Lung (tissue), 12 donors: Measurements from ENCODE around the gene PCK1. TPM values are rescaled to one million over a fixed set of nuclear protein-coding genes. Genes with fewer than 3 reads are reported as not detected.

ENCODE experiments used
- ATAC-seq: fragments of 200-7000 bp; cut with Tn5 transposase; one replicate; pipeline ENCODE4 v1.9.1; 2020; ENCODE audit warnings: moderate number of reproducible peaks; ENCODE audit not compliant: insufficient read depth, low FRiP score
- DNase-seq, 3 donors: peaks; one replicate each; pipeline ENCODE4 v3.0.0-alpha.2; 2013 to 2017
- H3K27ac ChIP-seq, 2 donors: one replicate each; pipeline ENCODE4 v1.5.1; 2013; ENCODE audit warnings: mild to moderate bottlenecking in 2 of 2, moderate library complexity in 2 of 2, control low read depth in 1 of 2, inconsistent platforms in 1 of 2, low read depth in 1 of 2, low read length in 1 of 2
- H3K27me3 ChIP-seq, 3 donors: one replicate each; pipeline ENCODE4 v1.5.1; 2013; ENCODE audit warnings: low read length in 2 of 3; ENCODE audit not compliant: control insufficient read depth in 3 of 3, insufficient read depth in 3 of 3
- H3K36me3 ChIP-seq, 4 donors: one replicate each; pipeline ENCODE4 v1.5.1; 2013; ENCODE audit warnings: low read length in 4 of 4, mild to moderate bottlenecking in 1 of 4, moderate library complexity in 1 of 4; ENCODE audit not compliant: control insufficient read depth in 4 of 4, insufficient read depth in 4 of 4
- H3K4me1 ChIP-seq, 5 donors: one replicate each; pipeline ENCODE4 v1.5.1; 2013; ENCODE audit warnings: low read length in 5 of 5, mild to moderate bottlenecking in 2 of 5, moderate library complexity in 1 of 5; ENCODE audit not compliant: control insufficient read depth in 5 of 5, insufficient read depth in 5 of 5
- H3K4me3 ChIP-seq: one replicate; pipeline ENCODE4 v1.5.1; 2013; ENCODE audit warnings: mild to moderate bottlenecking, control low read depth, moderate library complexity
- H3K9ac ChIP-seq, 2 donors: one replicate each; pipeline ENCODE4 v1.5.1; 2013; ENCODE audit warnings: low read length in 2 of 2, control low read depth in 1 of 2; ENCODE audit not compliant: insufficient read depth in 1 of 2
- H3K9me3 ChIP-seq, 4 donors: one replicate each; pipeline ENCODE4 v1.5.1; 2013; ENCODE audit warnings: low read length in 3 of 4, mild to moderate bottlenecking in 1 of 4, moderate library complexity in 1 of 4; ENCODE audit not compliant: control insufficient read depth in 4 of 4, insufficient read depth in 3 of 4
- WGBS, 2 donors: extraction: QIAGEN DNeasy Blood & Tissue Kit; methylation state at CpG; one replicate each; pipeline ENCODE4 v1.1.7; 2013; 5-methylcytosine and 5-hydroxymethylcytosine counted together
- polyA plus RNA-seq, 2 donors: library from polyadenylated mRNA; stranded (reverse); fragments of 200-250 nt; gene quantifications; one replicate each; pipeline ENCODE4 v1.2.1, GENCODE V29; 2013
- total RNA-seq, 2 donors: library from RNA; depleted of rRNA in 1 of 2; stranded (reverse); fragments of >200 nt in 1 of 2; gene quantifications; one replicate each; pipeline ENCODE4 v1.2.1, GENCODE V29; 2014 to 2021
- TF ChIP-seq, protein P1 (sequence below): IDR thresholded peaks from 2 replicates; pipeline ENCODE4 v1.5.1; 2012; ENCODE audit warnings: mild to moderate bottlenecking; ENCODE audit errors: control extremely low read depth, extremely low read depth
- donor health status: control.
- donor health status: control.
- donor health status: Bipolar disorder and iron deficiency.
- donor health status: healthy.
- donor health status: DM: yes; HTN: yes; CAD: no.

PCK1 gene
- total and polyA plus RNA-seq, 4 donors, result 0.05 to 1.7 (median 0.55) TPM

- Histone ChIP-seq H3K4me3 (no peak overlapping the region), H3K27ac (no peak overlapping the region), H3K36me3 (no peaks in the 10 kb centered on the region), H3K27me3 (no peaks in the 10 kb centered on the region), H3K4me1 (peaks cover 0 to 3% (median 0%) of the 10 kb centered on the region in 5 donors), H3K9ac (no peak overlapping the region), H3K9me3 (no peaks in the 10 kb centered on the region)
- no peak for ATAC-seq
- no peak for DNase-seq
- TF ChIP-seq, protein P1, sequence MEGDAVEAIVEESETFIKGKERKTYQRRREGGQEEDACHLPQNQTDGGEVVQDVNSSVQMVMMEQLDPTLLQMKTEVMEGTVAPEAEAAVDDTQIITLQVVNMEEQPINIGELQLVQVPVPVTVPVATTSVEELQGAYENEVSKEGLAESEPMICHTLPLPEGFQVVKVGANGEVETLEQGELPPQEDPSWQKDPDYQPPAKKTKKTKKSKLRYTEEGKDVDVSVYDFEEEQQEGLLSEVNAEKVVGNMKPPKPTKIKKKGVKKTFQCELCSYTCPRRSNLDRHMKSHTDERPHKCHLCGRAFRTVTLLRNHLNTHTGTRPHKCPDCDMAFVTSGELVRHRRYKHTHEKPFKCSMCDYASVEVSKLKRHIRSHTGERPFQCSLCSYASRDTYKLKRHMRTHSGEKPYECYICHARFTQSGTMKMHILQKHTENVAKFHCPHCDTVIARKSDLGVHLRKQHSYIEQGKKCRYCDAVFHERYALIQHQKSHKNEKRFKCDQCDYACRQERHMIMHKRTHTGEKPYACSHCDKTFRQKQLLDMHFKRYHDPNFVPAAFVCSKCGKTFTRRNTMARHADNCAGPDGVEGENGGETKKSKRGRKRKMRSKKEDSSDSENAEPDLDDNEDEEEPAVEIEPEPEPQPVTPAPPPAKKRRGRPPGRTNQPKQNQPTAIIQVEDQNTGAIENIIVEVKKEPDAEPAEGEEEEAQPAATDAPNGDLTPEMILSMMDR, result no peak
- 95% methylated on average over 4 of the region's 4 CpGs for WGBS, 2 donors
Observed at GRCh38 chr20:57528148-57528547, 32.8 kb upstream of the PCK1 start.

- Histone ChIP-seq H3K9ac (no peak overlapping the region), H3K27me3 (no peaks in the 10 kb centered on the region), H3K27ac (no peak overlapping the region), H3K9me3 (no peaks in the 10 kb centered on the region), H3K4me3 (no peak overlapping the region), H3K36me3 (no peaks in the 10 kb centered on the region), H3K4me1 (no peaks in the 10 kb centered on the region)
- TF ChIP-seq, protein P1, result no peak
- WGBS, 2 donors, result 94 to 97% methylated on average over 8 of the region's 8 CpGs
- DNase-seq (no peak), ATAC-seq (no peak)
Observed at GRCh38 chr20:57529160-57529585, 31.7 kb upstream of the PCK1 start.

DNA sequence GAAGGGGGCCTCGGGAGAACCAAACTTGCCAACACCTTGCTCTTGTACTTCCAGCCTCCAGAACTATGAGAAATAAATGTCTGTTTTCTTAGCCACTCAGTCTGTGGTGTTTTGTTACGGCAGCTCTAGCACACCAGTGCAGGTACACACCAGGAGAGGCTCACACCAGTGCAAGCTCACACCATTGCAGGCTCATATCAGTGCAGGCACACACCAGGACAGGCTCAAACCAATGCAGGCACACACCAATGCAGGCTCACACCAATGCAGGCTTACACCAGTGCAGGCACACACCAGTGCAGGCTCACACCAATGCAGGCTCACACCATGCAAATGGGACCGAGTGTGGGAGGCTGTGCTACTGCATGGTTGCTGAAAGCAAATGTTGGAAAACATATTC, 31.1 kb upstream of the PCK1 start:
- no peaks in the 10 kb centered on the region for H3K36me3 ChIP-seq
- H3K4me1 ChIP-seq, result no peaks in the 10 kb centered on the region
- TF ChIP-seq, protein P1, result no peak
- no peak for DNase-seq
- WGBS, 2 donors, result 84 to 98% methylated on average over 3 of the region's 3 CpGs
- H3K9ac ChIP-seq, result no peak overlapping the region
- H3K9me3 ChIP-seq, result no peaks in the 10 kb centered on the region
- H3K4me3 ChIP-seq, result no peak overlapping the region
- no peaks in the 10 kb centered on the region for H3K27me3 ChIP-seq
- no peak for ATAC-seq
- no peak overlapping the region for H3K27ac ChIP-seq

DNA sequence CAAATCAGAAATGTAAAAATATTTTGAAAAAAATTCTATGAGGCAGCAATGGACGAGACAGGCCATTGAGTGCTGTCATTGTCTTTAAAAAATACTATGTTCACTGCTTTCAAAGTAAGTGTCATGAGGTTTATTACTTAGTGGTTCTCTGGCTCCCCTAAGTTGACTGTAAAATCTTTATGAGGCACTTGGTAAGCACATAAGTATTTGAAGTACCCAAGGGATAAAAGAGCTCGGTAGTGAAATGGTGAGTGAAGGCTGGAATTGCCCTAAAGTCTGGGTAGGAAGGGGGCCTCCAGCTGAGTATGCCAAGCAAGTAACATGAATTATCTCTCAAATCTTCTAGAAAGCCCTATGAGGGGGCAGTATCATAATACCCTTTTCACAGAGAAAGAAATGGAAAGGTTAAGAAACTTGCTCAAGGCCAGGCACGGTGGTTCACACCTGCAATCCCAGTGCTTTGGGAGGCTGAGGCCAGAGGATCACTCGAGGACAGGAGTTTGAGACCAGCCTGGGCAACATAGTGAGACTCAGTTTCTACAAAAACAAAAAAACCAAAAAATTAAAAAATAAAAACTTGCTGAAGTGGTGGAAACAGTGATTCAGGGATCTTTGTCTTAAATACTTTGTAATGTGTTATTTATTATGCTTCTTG, 30.5 kb upstream of the PCK1 start:
- H3K9ac ChIP-seq, result no peak overlapping the region
- no peaks in the 10 kb centered on the region for H3K36me3 ChIP-seq
- no peaks in the 10 kb centered on the region for H3K9me3 ChIP-seq
- no peaks in the 10 kb centered on the region for H3K4me1 ChIP-seq
- TF ChIP-seq, protein P1, result no peak
- H3K27ac ChIP-seq, result no peak overlapping the region
- DNase-seq (no peak), ATAC-seq (no peak)
- no peak overlapping the region for H3K4me3 ChIP-seq
- 80 to 87% methylated on average over 4 of the region's 4 CpGs for WGBS, 2 donors
- H3K27me3 ChIP-seq, result no peaks in the 10 kb centered on the region
